ENCODE data around the gene RNF220. TPM values are rescaled to one million over a fixed set of nuclear protein-coding genes. Genes with fewer than 3 reads are reported as not detected.
"Not testable (repeated sequence)": the region's sequence is repeated elsewhere in the genome, so short reads cannot be mapped to it uniquely, and the experiment has no call there.

Gene RNF220
- total RNA-seq, 1 donor, result 158 TPM

GRCh38 chr1:44485229-44485933 lies 80.3 kb downstream of the RNF220 start:
- DNase-seq (ENCODE audit: low read depth in 2 of 3, low spot score in 2 of 3), result peak in 2 of 3 donors; percentile 96 to 99

DNA sequence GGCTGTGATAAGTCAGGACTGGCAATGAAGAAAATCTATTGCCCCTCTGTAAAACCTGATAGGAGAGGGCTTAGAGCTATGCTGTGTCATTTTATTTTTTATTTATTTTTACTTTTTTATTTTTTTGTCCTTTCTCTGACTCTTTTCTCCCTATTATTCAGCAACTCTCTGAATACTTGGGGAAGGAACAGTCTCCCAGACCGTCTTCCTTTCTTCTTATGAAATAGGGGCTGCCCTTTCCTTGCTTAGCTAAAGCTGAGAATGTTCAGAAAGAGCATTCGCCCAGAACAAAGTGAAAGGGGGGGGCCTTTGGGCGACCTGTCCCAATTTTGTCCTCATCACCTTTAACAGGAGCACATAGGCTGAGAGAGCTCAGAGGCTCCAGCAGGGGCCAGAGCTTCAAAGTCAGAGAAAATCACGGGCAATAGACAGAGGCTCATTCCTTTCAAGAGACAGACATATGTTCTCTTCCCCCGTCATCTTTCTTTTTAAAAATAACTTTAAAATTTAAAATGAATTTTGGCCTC lies 80.9 kb downstream of the RNF220 start:
- no peak for DNase-seq (ENCODE audit: low read depth in 2 of 3, low spot score in 2 of 3)

GRCh38 chr1:44489481-44489880 lies 84.4 kb downstream of the RNF220 start:
- no peak for DNase-seq (ENCODE audit: low read depth in 2 of 3, low spot score in 2 of 3)

GRCh38 chr1:44496541-44497171 lies 91.6 kb downstream of the RNF220 start:
- DNase-seq (ENCODE audit: low read depth in 2 of 3, low spot score in 2 of 3), result no peak

DNA sequence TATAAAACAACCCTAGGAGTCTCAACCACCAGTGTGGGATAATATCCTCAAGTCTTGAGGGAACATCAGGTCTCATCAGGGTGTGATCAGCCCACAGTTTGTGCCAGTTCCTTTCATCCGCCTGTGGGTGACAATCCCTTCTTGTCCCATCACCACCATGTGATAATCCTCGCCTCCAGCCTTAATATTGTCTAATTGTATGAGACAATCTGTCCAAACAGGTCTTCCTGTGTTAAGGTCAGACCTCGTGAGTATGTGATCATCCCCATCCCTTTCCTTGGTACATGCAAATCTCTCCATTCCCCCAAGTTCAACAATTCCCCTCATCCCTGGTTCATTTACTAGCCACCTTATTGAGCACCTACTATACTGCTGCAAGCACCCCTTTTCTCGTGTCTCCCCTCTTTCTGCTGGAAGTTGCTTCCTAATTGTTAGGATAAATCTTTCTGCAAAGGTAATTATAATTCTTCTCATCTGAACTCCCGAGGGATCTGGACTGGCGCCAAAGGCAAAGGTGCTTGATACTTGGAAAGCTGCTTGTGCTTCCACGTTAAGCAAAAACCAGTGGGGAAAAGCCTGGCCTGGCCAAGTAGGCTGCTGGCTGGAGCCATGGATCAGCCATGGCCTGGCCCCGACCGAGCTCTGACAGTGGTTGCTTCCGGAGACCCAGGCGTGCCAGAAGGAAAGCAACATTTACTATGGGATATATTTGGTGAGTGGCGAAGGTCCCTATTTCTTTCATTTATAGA lies 92.5 kb downstream of the RNF220 start:
- DNase-seq (ENCODE audit: low read depth in 2 of 3, low spot score in 2 of 3), result no peak

DNA sequence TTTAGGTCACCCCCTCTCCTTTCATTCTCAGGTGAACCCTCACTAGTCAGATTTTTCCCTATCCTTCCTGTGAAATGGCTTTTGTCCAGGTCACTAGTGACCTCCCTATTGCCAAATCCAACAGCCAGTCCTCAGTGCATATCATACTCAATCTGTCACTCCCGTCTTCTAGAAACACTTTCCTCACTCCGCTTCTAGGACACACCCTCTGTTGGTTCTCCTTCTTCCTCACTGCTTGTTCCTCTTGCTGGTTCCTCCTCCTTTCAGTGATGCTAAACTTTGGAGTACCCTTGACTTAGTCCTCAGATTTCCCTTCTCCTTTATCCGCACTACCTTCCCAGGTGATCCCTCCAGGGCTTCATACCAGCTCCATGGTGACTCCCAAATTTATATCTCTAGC lies 94.3 kb downstream of the RNF220 start:
- peak in 1 of 3 donors; percentile 15 for DNase-seq (ENCODE audit: low read depth in 2 of 3, low spot score in 2 of 3)

GRCh38 chr1:44500181-44501046 lies 95.4 kb downstream of the RNF220 start:
- no peak for DNase-seq (ENCODE audit: low read depth in 2 of 3, low spot score in 2 of 3)

DNA sequence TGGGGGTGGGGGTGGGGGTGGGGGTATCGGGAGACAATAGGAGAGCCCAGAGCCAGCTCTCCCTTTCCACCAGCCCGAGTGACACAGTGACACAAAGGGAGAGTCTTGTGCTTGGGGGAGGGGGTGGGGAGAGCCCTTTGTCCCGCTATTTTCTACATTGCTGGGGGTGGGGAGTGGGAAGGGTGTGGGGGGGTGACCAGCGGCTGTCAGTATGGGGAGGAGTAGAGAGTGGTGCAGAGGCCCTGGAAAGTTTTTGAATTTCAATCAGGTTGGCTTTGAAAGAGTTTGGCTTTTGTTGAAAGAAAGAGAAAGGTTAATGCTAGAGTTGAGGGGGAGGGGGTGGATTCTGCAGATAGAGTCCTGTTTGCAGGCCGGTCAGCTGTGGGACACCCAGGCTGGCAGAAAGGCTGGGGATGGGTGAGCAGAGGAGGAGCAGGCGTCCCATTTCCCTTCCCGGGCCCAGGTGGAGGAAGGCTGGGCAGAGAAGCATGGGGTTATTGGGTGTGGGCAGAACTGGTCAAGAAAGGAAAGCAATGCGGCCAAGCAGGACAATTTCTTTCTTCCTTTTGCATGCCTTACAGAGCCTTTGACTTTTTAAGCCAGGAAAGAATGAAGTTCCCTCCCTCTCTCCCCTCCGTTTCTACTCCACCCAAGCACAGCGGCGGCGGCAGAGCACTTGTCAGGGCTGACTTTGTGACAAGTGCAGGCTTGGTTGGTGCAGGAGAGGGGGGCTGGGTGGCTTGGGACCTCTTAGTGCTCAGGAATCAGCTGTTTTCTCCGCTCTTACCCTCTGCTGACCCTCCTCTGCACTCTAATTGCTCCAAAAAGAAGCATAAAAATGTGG lies 96.2 kb downstream of the RNF220 start:
- no peak for DNase-seq (ENCODE audit: low read depth in 2 of 3, low spot score in 2 of 3)

DNA sequence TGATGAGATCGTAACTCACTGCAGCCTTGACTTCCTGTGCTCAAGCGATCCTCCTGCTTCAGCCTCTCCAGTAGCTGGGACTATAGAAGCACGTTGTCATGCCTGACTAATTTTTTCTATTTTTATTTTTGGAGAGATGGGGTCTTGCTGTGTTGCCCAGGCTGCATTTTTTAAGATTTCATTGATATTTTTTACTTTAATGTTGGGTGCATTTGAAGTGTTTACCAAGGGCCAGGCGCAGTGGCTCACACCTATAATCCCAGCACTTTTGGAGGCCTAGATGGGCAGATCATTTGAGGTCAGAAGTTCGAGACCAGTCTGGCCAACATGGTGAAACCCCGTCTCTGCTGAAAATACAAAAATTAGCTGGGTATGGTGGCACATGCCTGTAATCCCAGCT lies 97.8 kb downstream of the RNF220 start:
- DNase-seq (ENCODE audit: low read depth in 2 of 3, low spot score in 2 of 3), result not testable (repeated sequence)

DNA sequence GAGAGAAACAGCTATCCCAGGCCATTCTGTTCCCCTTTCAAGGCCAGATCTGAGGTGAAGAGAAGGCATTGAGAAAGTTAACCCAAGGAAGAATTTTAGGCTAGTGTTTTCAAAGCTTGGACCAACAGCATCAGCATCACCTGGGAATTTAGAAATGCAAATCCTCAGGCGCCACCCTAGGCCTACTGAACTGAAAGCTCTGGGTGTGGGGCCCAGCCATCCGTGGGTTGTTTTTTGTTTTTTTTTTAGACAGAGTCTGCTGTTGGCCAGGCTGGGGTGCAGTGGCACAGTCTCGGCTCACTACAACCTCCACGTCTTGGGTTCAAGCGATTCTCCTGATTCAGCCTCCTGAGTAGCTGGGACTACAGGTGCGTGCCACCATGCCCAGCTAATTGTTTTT lies 98.6 kb downstream of the RNF220 start:
- no peak for DNase-seq (ENCODE audit: low read depth in 2 of 3, low spot score in 2 of 3)

GRCh38 chr1:44505210-44505993 lies 100.3 kb downstream of the RNF220 start:
- DNase-seq (ENCODE audit: low read depth in 2 of 3, low spot score in 2 of 3), result no peak

DNA sequence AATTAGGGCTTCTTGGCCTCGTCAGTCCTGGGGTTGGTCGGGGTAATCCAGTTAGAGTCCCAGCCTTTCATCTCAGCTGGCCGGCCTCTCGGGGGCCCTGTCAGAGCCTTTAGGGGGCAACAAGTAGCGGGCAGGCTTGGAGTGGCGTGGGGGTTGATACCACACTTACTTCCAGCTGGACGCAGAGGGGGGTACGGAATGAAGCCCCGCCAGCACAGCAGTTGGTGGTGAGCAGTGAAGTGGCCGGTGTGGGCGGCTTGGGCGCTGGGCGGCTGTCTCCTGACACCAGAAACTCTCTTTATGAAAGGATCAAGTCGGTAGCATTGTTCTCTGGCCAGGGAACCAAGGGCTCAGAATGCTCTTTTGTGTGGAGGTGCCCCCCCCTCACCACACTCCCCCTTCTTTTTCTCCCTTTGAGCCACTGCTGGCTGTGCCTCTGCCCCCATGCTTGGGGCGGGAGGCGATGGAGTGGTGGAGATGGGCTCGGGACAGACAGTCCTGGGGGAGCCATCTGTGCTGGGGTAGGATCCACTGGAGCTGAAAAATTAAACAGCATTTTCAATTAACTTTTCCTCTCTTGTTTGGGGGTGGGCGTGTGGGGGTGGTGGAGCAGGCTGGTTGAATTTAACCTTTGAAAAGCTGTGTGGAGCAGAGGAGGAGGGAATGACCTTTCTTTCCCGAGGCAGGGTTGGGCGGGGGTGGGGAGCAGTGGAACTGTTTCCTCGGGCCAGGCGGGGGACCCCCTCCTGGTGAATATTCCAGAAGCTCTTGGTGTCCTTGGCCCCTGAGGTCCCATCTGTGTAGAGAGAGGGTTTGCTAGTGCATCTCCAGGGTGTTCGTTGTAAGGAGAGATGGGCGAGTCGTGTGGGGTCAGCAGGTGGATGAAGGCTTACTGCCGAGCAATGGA lies 102.7 kb downstream of the RNF220 start:
- no peak for DNase-seq (ENCODE audit: low read depth in 2 of 3, low spot score in 2 of 3)

DNA sequence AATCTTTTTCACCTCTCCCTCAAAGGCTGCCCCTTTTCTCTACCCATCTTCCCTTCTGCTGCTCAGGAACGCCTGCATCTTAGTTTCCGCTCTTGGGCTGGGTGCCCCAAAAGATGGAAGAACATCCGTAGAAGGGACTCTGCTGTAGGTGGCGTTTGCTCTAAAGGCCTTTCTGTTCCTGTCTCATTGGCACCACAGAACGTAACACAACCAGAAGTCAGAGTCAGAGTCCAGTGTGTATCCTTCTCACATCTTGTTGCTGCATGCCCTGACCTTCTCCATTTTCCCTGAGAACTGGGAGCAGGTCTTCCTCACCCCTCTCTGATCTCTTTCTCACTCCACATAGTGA lies 103.3 kb downstream of the RNF220 start:
- DNase-seq (ENCODE audit: low read depth in 2 of 3, low spot score in 2 of 3), result no peak

GRCh38 chr1:44511363-44511762 lies 106.3 kb downstream of the RNF220 start:
- DNase-seq (ENCODE audit: low read depth in 2 of 3, low spot score in 2 of 3), result no peak

- peak in 1 of 3 donors; percentile 18 for DNase-seq (ENCODE audit: low read depth in 2 of 3, low spot score in 2 of 3)
These were observed 106.7 kb downstream of the RNF220 start for GRCh38 chr1:44511769-44512168.

DNA sequence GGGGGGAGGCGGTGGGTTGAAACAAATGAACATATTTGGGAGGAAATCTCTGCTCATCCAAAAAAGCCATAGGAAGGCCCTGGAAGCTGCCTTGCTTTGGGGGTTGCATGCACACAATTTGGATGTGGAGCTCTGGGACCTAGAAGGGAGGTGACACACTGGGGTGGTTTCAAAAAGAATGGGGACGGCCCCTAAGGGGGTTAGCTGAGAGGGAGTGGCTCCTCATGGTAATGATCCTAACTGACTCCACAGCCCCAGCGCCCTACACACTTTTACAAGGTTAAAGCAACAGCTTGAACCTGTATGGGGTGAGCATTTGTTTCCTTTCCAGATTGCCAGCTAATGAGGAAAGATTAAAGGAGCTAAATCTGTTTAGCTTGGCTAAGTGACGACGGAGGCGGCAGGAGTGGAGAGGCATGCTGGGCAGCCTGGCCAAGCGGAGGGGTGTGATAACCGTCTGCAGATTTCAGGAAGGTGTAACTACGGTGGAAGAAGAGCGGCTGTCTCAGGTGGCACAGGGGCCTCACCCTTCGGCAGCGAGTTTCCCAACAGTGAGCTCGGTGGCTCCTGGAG lies 107.3 kb downstream of the RNF220 start:
- no peak for DNase-seq (ENCODE audit: low read depth in 2 of 3, low spot score in 2 of 3)

DNA sequence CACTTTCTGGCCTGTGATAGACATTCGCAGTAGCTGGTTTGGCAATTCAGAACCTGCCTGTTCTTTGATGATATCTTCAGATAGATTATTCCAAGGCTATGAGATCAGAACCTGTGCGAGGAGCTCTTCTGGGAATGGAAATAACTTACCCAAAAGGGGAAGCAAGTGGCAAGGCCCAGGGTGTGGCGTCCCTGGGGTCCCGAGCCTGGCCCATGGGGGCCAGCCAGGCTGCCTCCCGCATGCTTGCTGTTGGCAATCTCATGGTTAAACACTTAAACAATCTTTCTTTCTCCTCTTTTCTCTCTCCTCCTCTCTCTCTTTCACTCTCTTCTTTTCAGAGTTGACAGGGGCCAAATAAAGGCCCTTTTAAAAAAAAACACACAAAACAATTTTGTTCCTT lies 108.1 kb downstream of the RNF220 start:
- no peak for DNase-seq (ENCODE audit: low read depth in 2 of 3, low spot score in 2 of 3)

- no peak for DNase-seq (ENCODE audit: low read depth in 2 of 3, low spot score in 2 of 3)
These were observed 109.6 kb downstream of the RNF220 start for GRCh38 chr1:44514673-44515072.

Data from hematopoietic multipotent progenitor cell (in vitro differentiated cells).